Measurements from ENCODE around the gene SS18.

GRCh38 chr18:26071020-26071419 lies 19.4 kb downstream of the SS18 start:
- TF ChIP-seq CTCF (conservative IDR thresholded peaks at IDR 0.05) (no peak), EZH2 (IDR thresholded peaks at IDR 0.05; ENCODE audit: low read depth) (no peak)

Data from PC-9 (cell line).